ENCODE measurements around the gene DLGAP1. TPM values are rescaled to one million over a fixed set of nuclear protein-coding genes. Genes with fewer than 3 reads are reported as not detected.

DLGAP1 gene
- total and polyA plus RNA-seq, 2 of the 13 experiments (the other 11 are each of a cell fraction or from before 2014, with no cell fraction given): 0.01 TPM; not detected in 1

DNA sequence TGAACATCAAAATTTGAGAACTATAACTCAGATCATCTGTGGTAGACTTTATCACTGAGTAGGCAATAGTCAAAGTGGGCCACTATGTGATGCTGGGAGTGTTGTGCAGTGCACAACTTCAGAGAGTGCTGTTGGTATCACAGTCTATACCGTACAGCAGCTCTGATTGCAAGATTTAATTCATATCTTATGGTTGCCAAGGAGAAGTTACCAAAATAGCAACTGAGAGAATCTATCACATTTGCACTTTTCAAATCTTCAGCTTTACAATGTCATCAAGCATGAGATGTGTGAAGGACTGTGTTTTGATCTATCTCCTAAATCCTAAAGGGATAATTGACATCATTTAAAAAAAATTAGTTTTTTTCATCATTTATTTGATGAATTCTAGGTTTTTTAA lies 216.1 kb downstream of the DLGAP1 start (continued):
- TF ChIP-seq ZNF468 (CRISPR knock-in tag; IDR thresholded peaks at IDR 0.05): no peak
- no peak for TF ChIP-seq SP5 (CRISPR knock-in tag; IDR thresholded peaks at IDR 0.05; ENCODE audit: borderline replicate concordance, low read depth)
- TF ChIP-seq HMGA1 (CRISPR knock-in tag; conservative IDR thresholded peaks at IDR 0.05): no peak
- TF ChIP-seq, protein P1, sequence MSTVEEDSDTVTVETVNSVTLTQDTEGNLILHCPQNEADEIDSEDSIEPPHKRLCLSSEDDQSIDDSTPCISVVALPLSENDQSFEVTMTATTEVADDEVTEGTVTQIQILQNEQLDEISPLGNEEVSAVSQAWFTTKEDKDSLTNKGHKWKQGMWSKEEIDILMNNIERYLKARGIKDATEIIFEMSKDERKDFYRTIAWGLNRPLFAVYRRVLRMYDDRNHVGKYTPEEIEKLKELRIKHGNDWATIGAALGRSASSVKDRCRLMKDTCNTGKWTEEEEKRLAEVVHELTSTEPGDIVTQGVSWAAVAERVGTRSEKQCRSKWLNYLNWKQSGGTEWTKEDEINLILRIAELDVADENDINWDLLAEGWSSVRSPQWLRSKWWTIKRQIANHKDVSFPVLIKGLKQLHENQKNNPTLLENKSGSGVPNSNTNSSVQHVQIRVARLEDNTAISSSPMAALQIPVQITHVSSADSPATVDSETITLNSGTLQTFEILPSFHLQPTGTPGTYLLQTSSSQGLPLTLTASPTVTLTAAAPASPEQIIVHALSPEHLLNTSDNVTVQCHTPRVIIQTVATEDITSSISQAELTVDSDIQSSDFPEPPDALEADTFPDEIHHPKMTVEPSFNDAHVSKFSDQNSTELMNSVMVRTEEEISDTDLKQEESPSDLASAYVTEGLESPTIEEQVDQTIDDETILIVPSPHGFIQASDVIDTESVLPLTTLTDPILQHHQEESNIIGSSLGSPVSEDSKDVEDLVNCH (CRISPR knock-in tag; IDR thresholded peaks at IDR 0.05): no peak
- TF ChIP-seq MAFK (conservative IDR thresholded peaks at IDR 0.05 in 1 of 2, IDR thresholded peaks at IDR 0.05 in 1 of 2; ENCODE audit: low read length in 2 of 2): no peak
- no peak for TF ChIP-seq HES4 (CRISPR knock-in tag; IDR thresholded peaks at IDR 0.05; ENCODE audit: borderline replicate concordance)
- no peak for TF ChIP-seq GABPA (IDR thresholded peaks at IDR 0.05; ENCODE audit: low read depth, low read length)
- TF ChIP-seq GABPA (CRISPR knock-in tag; IDR thresholded peaks at IDR 0.05; ENCODE audit: low read depth): no peak
- TF ChIP-seq SIN3A (IDR thresholded peaks at IDR 0.05; ENCODE audit: borderline replicate concordance, low read depth, low read length): no peak

DNA sequence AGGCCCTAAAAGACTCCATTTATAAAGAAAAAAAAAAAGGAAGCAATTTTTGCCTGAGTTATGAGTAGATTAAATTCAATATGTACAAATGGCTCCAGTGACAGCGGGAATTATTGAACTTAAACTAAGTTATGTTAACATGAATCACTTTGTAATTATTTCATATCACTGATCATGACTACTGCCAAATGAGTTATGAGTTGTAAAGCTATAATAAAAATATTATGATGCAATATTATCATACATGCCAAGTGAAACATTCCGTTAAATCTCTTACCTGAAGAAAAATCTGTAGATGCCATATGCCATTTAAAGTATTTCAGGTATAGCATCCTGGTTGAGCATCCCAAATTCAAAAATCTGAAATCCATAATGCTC lies 217.5 kb downstream of the DLGAP1 start:
- CTCF ChIA-PET (ENCODE audit: low intra/inter-chr PET ratio, low total read pairs): no interaction called here
- WGBS (ENCODE audit: low lambda C conversion rate): 0% methylated on average over 2 of the region's 2 CpGs

More for the DNA sequence above, 217.5 kb downstream of the DLGAP1 start:
- Histone ChIP-seq H3K4me1 (ENCODE audit: insufficient read depth, low read length) (no peaks in the 10 kb centered on the region), H3K79me2 (ENCODE audit: insufficient read depth, low read length) (no peaks in the 10 kb centered on the region), H3K27me3 (ENCODE audit: control insufficient read depth in 1 of 2, insufficient read depth in 2 of 2, low read length in 2 of 2) (0 out of 5 replicates have a peak, but pooled peaks cover 0 to 2% of the 10 kb centered on the region in 2 experiments), H3K4me2 (ENCODE audit: low read depth, low read length) (no peak overlapping the region), H2AFZ (ENCODE audit: low read length) (no peak overlapping the region), H3K36me3 (replicated peaks in 1 of 2; ENCODE audit: control insufficient read depth in 1 of 2, insufficient read depth in 2 of 2, low read length in 2 of 2) (no peaks in the 10 kb centered on the region), H3K27ac (ENCODE audit: extremely low read length, insufficient read depth, low read length) (no peak overlapping the region), H3K9ac (ENCODE audit: insufficient read depth, low read depth, low read length) (no peak overlapping the region), H3K9me3 (ENCODE audit: low read length) (no peaks in the 10 kb centered on the region), H3K4me3 (replicated peaks in 1 of 3; ENCODE audit: insufficient read depth in 1 of 3, low read depth in 2 of 3, low read length in 3 of 3) (no peak overlapping the region), H4K20me1 (ENCODE audit: insufficient read depth, low read length) (no peaks in the 10 kb centered on the region)
- no TSS peak for BruUV-seq (replicated peaks)
- no peak for FAIRE-seq
- no peak for ATAC-seq
- no peak for DNase-seq (ENCODE audit: low spot score)
- intact Hi-C loops (cut with micrococcal nuclease; ENCODE audit: unreplicated experiment) (no loop called here), in situ Hi-C loops (cut with HindIII; ENCODE audit: extremely low pct_ligation_motif_present, low pct_unique_long_range_greater_than_20kb) (no loop called here)
- TF ChIP-seq ATF7 (IDR thresholded peaks at IDR 0.05) (peak; percentile 49), ATF7 (CRISPR knock-in tag; IDR thresholded peaks at IDR 0.05) (no peak)
- TF ChIP-seq, protein P2, sequence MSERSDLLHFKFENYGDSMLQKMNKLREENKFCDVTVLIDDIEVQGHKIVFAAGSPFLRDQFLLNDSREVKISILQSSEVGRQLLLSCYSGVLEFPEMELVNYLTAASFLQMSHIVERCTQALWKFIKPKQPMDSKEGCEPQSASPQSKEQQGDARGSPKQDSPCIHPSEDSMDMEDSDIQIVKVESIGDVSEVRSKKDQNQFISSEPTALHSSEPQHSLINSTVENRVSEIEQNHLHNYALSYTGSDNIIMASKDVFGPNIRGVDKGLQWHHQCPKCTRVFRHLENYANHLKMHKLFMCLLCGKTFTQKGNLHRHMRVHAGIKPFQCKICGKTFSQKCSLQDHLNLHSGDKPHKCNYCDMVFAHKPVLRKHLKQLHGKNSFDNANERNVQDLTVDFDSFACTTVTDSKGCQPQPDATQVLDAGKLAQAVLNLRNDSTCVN (CRISPR knock-in tag; IDR thresholded peaks at IDR 0.05; ENCODE audit: borderline replicate concordance): no peak
- TF ChIP-seq, protein P3, sequence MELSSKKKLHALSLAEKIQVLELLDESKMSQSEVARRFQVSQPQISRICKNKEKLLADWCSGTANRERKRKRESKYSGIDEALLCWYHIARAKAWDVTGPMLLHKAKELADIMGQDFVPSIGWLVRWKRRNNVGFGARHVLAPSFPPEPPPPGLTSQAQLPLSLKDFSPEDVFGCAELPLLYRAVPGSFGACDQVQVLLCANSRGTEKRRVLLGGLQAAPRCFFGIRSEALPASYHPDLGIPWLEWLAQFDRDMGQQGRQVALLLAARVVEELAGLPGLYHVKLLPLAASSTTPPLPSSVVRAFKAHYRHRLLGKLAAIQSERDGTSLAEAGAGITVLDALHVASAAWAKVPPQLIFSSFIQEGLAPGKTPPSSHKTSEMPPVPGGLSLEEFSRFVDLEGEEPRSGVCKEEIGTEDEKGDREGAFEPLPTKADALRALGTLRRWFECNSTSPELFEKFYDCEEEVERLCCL (CRISPR knock-in tag; IDR thresholded peaks at IDR 0.05; ENCODE audit: borderline replicate concordance): no peak
- POLR2A ChIA-PET: no interaction called here

Measured in HepG2 (cell line).